Right lobe of liver (tissue), 6 donors: ENCODE results near the gene TBX4. TPM values are rescaled to one million over a fixed set of nuclear protein-coding genes. Genes with fewer than 3 reads are reported as not detected.

Experiments
- ATAC-seq, 4 donors: fragments of 200-7000 bp; cut with Tn5 transposase; one replicate each; pipeline ENCODE4 v1.9.1; 2020; ENCODE audit warnings: mild to moderate bottlenecking in 4 of 4, moderate library complexity in 4 of 4
- DNase-seq, 3 donors: peaks; one replicate each; pipeline ENCODE4 v3.0.0-alpha.2; 2020
- H3K27ac ChIP-seq, 3 donors: fragments of 200-600 bp; one replicate each; pipeline ENCODE4 v1.8.0; 2022
- H3K27me3 ChIP-seq, 2 donors: fragments of 200-600 bp; one replicate each; pipeline ENCODE4 v1.8.0; 2022
- H3K36me3 ChIP-seq, 4 donors: fragments of 200-600 bp; sonication (generic) in 1 of 4; one replicate each; pipeline versions ENCODE4 v1.5.1 to v1.8.0; 2017 to 2022; ENCODE audit warnings: control low read depth in 1 of 4
- H3K4me1 ChIP-seq, 4 donors: fragments of 200-600 bp; sonication (generic) in 1 of 4; one replicate each; pipeline versions ENCODE4 v1.5.1 to v1.8.0; 2017 to 2022; ENCODE audit warnings: control low read depth in 1 of 4
- H3K4me3 ChIP-seq, 3 donors: fragments of 200-600 bp; one replicate each; pipeline ENCODE4 v1.8.0; 2022
- H3K9me3 ChIP-seq, 4 donors: fragments of 200-600 bp; sonication (generic) in 1 of 4; one replicate each; pipeline versions ENCODE4 v1.5.1 to v1.8.0; 2017 to 2022; ENCODE audit warnings: control low read depth in 1 of 4
- POLR2A ChIP-seq: fragments of 450-650 bp; IDR thresholded peaks from one replicate; pipeline ENCODE4 v1.6.1; 2017; ENCODE audit warnings: antibody characterized with exemption, mild to moderate bottlenecking
- WGBS: methylation state at CpG from one replicate; pipeline ENCODE4 v1.1.6; 2018; ENCODE audit warnings: low coverage, low lambda C conversion rate; ENCODE audit not compliant: insufficient coverage; ENCODE audit errors: missing lambda C conversion rate; 5-methylcytosine and 5-hydroxymethylcytosine counted together
- intact Hi-C, 2 donors: fragments of 100-400 bp; cut with DNase I; formaldehyde crosslinking; loops; one replicate each; pipeline versions ENCODE4 v1.11.2 to v1.14.1; 2022
- total RNA-seq, 6 experiments: library from RNA; depleted of rRNA in 2 of 6; stranded (reverse); fragments of >200 nt in 2 of 6; fragmentation: NEBNext Ultra II Directional in 3 of 6; extraction: Animal tissue kit (Norgen Biotek cat#: 25700) in 3 of 6; gene quantifications; one replicate each; pipeline versions ENCODE4 v1.1.0 to v1.2.4, GENCODE V29; 2016 to 2023
- TF ChIP-seq, protein P1 (sequence below), 4 donors: fragments of 200-600 bp in 3 of 4; fragments of 450-650 bp in 1 of 4; IDR thresholded peaks; one replicate each; pipeline versions ENCODE4 v1.5.1 to v1.8.0; 2016 to 2022; ENCODE audit warnings: antibody characterized with exemption in 4 of 4, mild to moderate bottlenecking in 2 of 4
- donor health status: DM: no; HTN: yes; CAD: no.
- donor health status: DM: no; HTN: no; CAD: no.
- donor health status: DM: no; HTN: no; CAD: no.
- donor health status: DM: no; HTN: yes; CAD: no.
- donor health status: DM: no; HTN: yes; CAD: no.

The TBX4 gene
- total RNA-seq, 6 experiments from 2014 or later = not detected

DNA sequence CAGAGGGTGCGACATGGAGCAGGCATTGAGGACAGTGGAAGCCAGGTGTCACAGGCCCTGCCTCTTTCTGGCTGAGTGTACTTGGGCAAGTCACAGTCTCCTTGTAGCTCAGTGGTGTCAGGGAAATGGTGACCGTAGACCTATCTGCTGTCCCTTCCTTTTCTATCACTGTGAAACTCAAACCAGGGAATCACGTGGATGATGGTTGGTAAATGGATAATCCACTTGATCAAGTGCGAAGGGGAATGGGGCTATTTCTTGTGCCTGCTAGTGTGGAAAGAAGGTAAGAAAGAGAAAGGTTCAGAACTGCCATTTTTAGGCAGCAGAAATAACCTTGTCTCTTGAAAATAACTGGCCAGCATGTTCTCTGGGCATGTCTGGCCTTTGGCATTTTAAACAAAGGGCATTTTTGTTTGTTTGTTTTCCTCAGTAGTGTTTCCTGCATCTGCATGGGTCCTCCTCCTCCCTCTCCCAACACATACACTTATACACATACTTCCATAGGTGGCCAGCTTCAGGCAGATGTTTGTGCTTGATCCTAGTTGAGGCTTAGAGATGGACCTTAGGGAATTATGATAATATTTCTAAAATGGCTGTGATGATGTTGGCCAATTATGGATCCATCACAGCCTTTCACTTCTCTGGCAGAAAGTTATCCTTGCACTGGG, 7.1 kb downstream of the TBX4 start:
- no peak overlapping the region for H3K27ac ChIP-seq
- H3K36me3 ChIP-seq = no peaks in the 10 kb centered on the region
- peaks cover 11 to 34% of the 10 kb centered on the region in 2 donors for H3K27me3 ChIP-seq
- no peak for TF ChIP-seq POLR2A
- TF ChIP-seq, protein P1, sequence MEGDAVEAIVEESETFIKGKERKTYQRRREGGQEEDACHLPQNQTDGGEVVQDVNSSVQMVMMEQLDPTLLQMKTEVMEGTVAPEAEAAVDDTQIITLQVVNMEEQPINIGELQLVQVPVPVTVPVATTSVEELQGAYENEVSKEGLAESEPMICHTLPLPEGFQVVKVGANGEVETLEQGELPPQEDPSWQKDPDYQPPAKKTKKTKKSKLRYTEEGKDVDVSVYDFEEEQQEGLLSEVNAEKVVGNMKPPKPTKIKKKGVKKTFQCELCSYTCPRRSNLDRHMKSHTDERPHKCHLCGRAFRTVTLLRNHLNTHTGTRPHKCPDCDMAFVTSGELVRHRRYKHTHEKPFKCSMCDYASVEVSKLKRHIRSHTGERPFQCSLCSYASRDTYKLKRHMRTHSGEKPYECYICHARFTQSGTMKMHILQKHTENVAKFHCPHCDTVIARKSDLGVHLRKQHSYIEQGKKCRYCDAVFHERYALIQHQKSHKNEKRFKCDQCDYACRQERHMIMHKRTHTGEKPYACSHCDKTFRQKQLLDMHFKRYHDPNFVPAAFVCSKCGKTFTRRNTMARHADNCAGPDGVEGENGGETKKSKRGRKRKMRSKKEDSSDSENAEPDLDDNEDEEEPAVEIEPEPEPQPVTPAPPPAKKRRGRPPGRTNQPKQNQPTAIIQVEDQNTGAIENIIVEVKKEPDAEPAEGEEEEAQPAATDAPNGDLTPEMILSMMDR (IDR thresholded peaks at IDR 0.05) = no peak
- no peaks in the 10 kb centered on the region for H3K9me3 ChIP-seq
- peaks cover 0 to 8% (median 0%) of the 10 kb centered on the region in 4 donors for H3K4me1 ChIP-seq
- ATAC-seq (no peak), DNase-seq (no peak)
- WGBS = 64% methylated on average over 3 of the region's 4 CpGs
- H3K4me3 ChIP-seq = no peak overlapping the region
- intact Hi-C loops = no loop called here

DNA sequence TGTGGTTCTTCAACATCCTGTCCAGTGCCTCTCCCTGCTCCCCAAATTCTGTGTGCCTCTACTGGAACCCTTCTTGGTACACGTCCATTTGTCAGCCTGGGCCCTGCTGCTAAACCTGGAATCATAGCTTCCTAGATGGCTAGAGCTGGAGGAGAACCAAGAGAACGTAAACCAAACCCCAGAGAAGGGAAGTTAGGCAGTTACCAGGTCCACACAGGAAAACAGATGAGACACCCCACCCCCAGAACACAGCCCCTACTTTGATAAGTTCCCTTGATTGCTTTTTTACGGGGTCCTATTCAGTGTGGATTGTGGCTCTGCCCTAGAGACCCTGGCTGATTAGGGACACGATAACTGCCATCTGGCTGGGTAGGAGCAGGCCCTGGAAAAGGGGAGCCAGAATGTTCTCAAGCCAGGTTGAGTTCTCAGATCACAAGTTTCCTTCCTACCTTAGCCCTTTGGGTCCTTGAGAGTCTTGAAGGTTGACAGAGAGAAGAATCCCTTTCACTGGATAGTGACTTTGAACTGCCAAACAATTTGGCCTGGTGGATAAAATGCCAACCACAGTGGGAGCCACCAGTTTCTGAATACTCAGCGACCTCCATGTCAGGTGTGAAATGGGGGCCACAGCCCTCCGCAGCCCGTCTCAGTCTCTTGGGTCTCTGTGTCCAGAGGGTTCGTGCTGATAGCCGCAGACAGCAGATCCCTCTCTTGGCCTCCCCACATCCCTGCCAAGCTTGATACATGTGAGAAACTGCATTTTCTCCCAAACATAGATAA, 7.9 kb downstream of the TBX4 start:
- H3K36me3 ChIP-seq = no peaks in the 10 kb centered on the region
- 51% methylated on average over 9 of the region's 9 CpGs for WGBS
- H3K4me3 ChIP-seq = no peak overlapping the region
- intact Hi-C loops = no loop called here
- no peaks in the 10 kb centered on the region for H3K4me1 ChIP-seq
- H3K27ac ChIP-seq = no peak overlapping the region
- peaks cover 5 to 26% of the 10 kb centered on the region in 2 donors for H3K27me3 ChIP-seq
- no peak for DNase-seq
- TF ChIP-seq POLR2A = no peak
- TF ChIP-seq, protein P1 (IDR thresholded peaks at IDR 0.05) = no peak
- no peaks in the 10 kb centered on the region for H3K9me3 ChIP-seq
- no peak for ATAC-seq

DNA sequence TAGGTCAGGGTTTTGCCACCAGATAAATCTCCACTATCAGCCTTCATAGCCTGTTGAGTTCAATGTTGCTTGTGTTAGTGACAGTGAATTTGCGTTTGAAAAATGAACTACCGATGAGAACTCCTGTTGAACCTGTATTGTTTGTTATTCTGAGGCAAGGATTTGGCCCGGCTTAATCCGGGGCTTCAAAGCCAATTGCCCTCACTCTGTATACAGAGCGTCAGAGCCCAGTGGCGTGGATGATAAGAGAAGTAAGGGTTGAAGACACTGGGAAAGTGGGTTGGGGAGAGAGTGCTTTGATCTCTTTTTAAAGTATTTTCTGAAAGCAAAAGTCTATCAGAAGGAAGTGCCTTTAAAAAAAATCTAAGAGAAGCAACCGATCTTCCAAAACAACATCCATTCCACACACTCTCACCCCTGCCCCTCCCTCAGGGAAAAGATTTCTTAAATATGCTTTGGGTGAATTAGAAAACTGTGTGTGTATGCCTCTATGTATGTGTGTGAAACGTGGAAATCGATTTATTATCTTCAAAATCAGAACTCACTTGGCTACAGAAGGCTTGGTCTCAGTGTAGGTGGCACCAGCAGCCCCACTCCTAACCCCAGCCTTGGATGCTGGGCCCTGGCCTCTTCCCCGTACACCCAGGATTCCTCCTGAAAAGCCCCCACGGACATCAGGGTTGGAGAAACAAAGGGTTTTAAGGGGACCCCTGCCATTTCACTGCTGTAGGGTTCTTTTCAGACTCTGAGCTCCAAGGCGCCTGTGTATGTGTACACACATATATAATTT, 8.8 kb downstream of the TBX4 start:
- WGBS = 14% methylated on average over 12 of the region's 12 CpGs
- ATAC-seq = no peak
- intact Hi-C loops = no loop called here
- peaks cover 2 to 18% of the 10 kb centered on the region in 2 donors for H3K27me3 ChIP-seq
- TF ChIP-seq, protein P1 (IDR thresholded peaks at IDR 0.05) = no peak
- TF ChIP-seq POLR2A = no peak
- no peaks in the 10 kb centered on the region for H3K9me3 ChIP-seq
- no peaks in the 10 kb centered on the region for H3K4me1 ChIP-seq
- H3K36me3 ChIP-seq = no peaks in the 10 kb centered on the region
- no peak overlapping the region for H3K4me3 ChIP-seq
- no peak overlapping the region for H3K27ac ChIP-seq
- no peak for DNase-seq

DNA sequence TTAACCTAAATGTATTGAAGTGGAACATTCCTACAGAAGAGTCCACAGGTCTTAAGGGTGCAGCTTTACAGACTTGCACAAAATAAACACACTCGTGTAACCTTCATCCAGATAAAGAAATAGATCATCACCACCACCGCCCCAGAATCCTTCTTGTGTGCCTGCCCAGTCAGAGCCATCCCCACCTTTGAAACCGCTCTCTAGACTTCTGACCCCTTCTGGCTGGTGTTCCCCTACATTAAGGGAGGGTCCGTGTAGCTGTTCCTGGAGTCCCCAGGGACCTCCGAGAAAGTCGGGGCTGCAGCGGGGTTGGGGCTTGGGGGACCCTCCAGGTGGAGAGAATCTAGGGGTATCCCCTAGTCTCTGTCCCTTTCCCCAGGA, 9.4 kb downstream of the TBX4 start:
- H3K27me3 ChIP-seq = peaks cover 0 to 12% of the 10 kb centered on the region in 2 donors
- TF ChIP-seq, protein P1 (IDR thresholded peaks at IDR 0.05) = no peak
- TF ChIP-seq POLR2A = no peak
- H3K36me3 ChIP-seq = no peaks in the 10 kb centered on the region
- intact Hi-C loops = no loop called here
- ATAC-seq = no peak
- 2% methylated on average over 7 of the region's 7 CpGs for WGBS
- H3K9me3 ChIP-seq = no peaks in the 10 kb centered on the region
- H3K27ac ChIP-seq = no peak overlapping the region
- no peak for DNase-seq
- no peak overlapping the region for H3K4me3 ChIP-seq
- H3K4me1 ChIP-seq = no peaks in the 10 kb centered on the region
